Activated CD4-positive, alpha-beta T cell treated with anti-CD3 and anti-CD28 coated beads, Interleukin-2, amount 50 U/mL, for 24 hours (primary cell): ENCODE measurements around the gene C15orf62.

ENCODE experiments used
- DNase-seq, 2 donors: peaks; one replicate each; pipeline ENCODE4 v3.0.0-alpha.2; 2020; ENCODE audit warnings: low read depth in 1 of 2, low spot score in 1 of 2

C15orf62 gene

DNA sequence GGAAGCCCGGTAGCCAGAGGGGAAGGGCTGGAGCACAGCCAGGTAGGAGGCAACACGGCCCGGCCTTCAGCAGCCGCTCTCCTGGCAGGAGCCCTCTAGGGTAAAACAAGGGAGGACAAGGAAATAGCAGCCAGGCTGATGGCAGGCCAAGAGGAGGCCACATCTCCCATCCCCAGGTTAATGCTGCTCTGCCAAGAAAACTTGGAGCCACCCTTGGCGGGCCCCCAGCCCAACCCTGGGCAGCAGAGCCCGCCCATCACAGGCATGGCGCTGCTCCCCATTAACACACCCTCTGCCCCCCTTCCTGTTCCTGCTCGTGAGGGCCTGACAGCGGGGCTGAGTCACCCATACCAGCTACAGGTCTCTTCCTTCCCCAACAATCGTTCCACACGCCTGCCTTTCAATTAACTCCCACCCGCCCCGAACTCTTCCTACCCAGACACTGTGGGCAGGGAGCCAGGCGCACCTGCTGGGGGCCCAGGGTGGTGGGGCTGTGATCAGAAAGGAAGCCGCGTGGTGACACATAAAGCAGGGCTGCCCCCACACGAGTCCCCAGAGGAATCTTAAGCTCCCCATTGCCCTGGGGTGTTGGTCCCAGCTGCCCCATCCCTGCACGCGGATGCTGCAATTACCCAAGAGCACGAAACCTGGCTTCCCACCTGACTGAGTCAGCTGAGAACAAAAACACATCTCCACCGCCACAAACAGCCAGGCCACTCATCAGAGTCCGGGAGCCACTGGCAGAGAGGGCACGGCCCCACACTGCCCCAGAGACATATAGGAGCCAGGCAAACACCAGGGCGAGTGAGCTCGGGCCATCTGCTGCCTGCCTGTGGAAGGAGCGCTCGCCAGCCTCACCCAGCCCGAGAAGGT, at the start of gene C15orf62:
C15orf62 (plus strand) TSS at position 707 of the 873 bp plus-strand sequence. CDS start 516 bp downstream, outside the sequence.
- DNase-seq, result peak in 1 of 2 donors; percentile 68

DNA sequence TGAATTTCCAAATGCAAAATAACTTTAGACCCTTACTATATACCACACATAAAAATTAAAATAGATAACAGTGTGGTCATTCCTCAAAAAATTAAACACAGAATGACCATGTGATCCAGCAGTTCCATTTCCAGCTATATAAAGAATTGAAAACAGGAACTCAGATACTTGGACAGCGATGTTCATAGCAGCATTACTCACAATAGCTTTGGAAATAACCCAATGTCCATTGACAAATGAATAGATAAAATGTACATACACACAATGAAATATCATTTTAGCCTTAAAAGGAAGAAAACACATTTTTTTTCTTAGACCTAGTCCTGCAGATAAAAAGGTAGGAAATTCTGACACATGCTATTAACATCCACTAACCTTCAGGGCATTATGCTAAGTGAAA, 48.1 kb upstream of the C15orf62 start:
- DNase-seq, result no peak

DNA sequence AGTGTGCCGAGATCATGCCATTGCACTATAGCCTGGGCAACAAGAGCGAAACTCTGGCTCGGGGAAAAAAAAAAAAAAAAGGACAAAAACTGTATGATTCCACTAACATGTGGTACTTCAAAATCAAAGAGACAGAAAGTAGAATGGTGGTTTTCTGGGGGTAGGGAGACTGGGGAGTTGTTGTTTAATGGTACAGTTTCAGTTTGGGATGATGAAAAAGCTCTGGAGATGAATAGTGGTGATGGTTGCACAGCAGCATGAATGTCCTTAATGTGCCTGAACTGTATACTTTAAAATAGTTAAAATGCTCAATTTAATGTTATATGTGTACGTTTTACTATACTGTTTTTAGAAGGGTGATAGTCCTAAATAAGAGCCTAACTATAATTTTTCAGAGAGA, 47.4 kb upstream of the C15orf62 start:
- DNase-seq, result no peak

DNA sequence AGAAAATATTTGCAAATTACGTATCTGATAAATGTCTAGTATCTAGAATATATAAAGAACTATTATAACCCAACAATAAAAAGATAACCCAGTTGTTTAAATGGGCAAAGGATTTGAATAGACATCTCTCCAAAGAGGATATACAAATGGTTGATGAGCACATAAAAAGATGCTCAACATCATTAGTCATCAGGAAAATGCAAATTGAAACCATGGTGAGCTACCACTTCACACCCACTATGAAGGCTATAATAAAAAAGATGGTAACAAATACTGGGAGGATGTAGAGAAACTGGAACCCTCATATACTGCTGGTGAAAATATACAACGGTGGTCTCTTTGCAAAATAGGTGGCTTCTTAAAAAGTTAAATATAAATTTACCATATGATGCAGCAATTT, 46.8 kb upstream of the C15orf62 start:
- DNase-seq, result no peak

- no peak for DNase-seq
These were observed 45.9 kb upstream of the C15orf62 start for GRCh38 chr15:40723919-40724318.

DNA sequence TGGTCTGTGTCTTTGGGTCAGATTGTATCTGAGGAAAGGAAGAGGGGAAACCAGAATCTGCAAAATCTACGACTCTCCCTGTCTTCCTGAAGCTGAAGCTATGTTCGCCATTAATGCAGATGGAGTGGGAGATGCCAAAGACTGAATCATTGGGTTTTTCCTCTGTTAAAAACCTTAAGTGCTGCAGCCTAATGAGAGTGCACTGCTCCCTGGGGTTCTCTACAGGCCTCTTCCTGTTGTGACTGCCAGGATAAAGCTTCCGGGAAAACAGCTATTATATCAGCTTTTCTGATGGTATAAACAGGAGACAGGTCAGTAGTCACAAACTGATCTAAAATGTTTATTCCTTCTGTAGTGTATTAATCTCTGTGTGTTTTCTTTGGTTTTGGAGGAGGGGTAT, 38.7 kb upstream of the C15orf62 start:
- no peak for DNase-seq

GRCh38 chr15:40736575-40736974, 33.2 kb upstream of the C15orf62 start:
- no peak for DNase-seq

DNA sequence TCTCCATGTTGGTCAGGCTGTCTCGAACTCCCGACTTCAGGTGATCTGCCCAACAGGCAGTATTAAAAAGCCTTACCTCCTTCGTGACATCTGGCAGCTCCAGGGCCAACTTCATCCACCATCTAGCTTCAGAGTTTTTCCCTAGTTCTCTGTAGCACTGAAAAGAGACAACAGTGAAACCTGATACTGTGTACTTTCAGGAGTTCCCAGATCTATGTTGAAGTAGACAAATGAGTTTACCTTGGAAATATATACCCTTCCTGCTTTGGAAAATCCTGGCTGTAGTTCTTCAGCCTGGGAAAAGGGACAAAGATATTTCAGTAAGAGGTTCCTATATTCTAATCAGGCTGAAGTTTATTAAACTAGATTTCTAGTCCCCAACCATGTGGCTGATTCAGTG, 32.7 kb upstream of the C15orf62 start:
- DNase-seq, result no peak

- no peak for DNase-seq
These were observed 30.7 kb upstream of the C15orf62 start for GRCh38 chr15:40739047-40739446.

- DNase-seq, result no peak
These were observed 29.9 kb upstream of the C15orf62 start for GRCh38 chr15:40739854-40740253.

DNA sequence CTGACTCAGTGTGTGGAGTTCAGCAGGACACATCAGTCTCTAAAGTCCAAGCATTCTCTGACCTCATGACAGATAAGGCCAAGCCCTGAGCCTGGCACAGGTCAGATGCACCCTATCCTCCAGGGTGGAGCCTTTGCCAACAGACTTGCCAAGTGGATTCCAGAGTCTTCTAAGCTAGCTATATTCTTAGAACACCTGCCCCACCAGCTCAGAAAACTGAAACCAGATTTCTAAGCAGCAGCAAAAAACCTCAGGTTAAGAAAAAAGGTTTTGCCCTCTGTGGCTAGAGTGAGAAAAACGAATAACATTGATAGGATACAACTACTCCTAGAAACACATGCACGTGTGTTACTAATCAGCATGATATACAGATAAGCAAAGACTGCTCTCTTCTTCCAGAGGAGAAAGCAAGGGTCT, 26.3 kb upstream of the C15orf62 start:
- no peak for DNase-seq

- peak; percentile 21 to 35 for DNase-seq
These were observed 25.6 kb upstream of the C15orf62 start for GRCh38 chr15:40743921-40744814.

DNA sequence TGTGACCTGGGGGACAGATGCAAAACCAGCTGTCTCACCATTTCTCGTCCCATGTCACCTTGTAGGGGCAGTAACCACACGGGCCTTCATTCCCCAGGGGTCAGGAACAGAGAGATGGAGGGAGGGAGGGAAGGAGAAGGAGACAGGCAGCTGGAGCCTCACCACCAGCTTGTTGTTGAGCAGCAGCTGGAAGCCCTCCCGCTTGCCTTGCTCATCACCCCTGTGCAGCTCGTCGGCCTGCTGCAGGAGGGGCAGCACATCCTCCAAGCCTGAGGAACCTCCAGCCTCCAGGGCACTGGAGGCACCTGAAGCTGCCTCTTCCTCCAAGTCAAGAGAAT, 25.0 kb upstream of the C15orf62 start:
- no peak for DNase-seq

DNA sequence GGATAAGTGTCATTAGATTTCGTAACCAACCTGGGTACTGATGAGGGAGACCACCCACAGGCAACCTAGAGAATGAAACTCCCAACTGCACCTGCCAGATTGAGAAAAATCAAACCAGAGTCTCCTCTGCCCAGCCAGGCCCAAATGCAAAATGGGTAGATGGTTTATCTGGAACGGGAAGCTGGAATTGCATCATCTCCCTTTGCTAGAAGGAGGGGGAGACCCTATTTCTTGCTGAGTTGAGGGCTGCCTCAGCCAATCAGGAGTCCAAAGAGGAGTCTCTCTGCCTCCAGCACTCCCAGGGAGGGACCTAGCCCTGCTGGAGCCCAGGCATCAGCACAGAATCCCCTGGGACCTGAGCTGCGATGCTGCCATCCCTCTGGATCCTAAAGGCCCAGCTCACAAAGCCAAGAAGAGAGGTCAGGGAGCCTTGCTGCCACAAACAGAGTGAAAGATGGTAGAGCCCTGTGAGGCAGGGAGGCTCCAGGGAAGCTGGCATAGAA, 22.8 kb upstream of the C15orf62 start:
- no peak for DNase-seq

- DNase-seq, result no peak
These were observed 21.8 kb upstream of the C15orf62 start for GRCh38 chr15:40747685-40748631.

DNA sequence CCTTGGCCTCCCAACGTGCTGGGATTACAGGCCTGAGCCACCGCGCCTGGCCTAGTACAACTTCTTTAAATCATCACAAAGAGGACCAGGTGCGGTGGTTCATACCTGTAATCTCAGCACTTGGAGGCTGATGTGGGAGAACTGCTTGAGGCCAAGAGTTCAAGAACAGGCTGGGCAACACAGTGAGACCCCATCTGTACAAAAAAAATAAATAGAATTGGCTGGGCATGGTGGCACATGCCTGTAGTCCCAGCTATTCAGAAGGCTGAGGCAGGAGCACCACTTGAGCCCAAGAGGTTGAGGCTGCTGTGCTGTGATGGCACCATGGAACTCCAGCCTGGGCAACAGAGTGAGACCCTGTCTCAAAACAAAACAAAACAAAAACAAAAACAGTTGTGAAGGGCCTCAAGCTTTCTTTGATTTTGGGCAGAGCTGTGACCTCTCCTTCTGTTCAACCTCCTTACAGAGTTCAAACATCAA, 20.6 kb upstream of the C15orf62 start:
- no peak for DNase-seq

- no peak for DNase-seq
These were observed 18.9 kb upstream of the C15orf62 start for GRCh38 chr15:40750885-40751284.

- DNase-seq, result no peak
These were observed 18.0 kb upstream of the C15orf62 start for GRCh38 chr15:40751745-40752144.

- no peak for DNase-seq
These were observed 15.3 kb upstream of the C15orf62 start for GRCh38 chr15:40754574-40754882.

DNA sequence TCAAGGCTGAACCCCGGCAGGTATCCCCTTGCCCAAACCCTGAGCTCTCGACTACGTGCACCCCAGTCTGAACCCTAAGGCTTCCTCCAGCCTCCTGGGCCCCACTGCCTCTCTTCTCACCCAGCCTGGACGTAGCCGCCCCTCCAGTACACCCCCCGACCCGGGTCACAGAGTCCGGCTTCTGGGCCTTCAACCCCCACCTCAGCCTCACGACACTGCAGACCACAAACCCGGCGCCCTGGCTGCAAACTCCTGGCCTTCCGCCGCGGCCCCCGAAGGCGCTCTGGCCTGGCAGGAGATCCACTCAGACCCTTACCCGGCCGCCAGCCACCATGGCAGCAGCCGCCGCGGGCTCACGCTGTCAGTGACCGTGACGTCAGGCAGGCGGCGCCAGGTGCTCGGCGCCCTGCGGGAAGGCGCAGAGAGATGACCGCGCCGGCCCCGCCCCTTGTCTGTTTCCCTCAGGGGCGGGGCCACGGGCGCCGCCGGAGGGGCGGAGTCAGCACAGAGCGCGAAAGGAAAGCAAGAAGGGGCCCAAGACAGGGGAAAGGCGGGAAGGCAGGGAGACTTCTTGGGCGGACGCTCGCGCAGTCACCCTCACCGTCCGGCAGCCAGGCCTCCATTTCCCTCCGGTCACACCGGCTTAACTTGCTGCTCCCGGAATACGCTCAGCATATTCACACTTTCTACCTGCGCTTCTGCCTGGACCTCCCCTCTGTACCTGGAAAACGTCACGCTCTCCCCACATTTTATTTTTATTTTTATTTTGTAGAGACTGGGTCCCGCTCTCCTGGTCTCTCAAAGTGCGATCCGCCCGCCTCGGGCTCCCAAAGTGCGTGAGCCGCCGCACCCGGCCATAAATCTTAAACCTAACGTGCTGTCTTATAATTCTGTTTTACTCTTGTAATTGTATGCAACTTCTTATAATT, 14.6 kb upstream of the C15orf62 start, which contains the start of gene RMDN3:
RMDN3 (minus strand) TSS at position 372 of the 929 bp plus-strand sequence. CDS start 471 bp downstream, outside the sequence.
- peak; percentile 84 to 91 for DNase-seq
